T-helper 22 cell (primary cell): Measurements from ENCODE around the gene MGAT1.
"Not testable (repeated sequence)": the region's sequence is repeated elsewhere in the genome, so short reads cannot be mapped to it uniquely, and the experiment has no call there.

Experiments used
- DNase-seq: peaks from one replicate; pipeline ENCODE4 v3.0.0-alpha.2; 2020; ENCODE audit warnings: low read depth

Gene MGAT1

DNA sequence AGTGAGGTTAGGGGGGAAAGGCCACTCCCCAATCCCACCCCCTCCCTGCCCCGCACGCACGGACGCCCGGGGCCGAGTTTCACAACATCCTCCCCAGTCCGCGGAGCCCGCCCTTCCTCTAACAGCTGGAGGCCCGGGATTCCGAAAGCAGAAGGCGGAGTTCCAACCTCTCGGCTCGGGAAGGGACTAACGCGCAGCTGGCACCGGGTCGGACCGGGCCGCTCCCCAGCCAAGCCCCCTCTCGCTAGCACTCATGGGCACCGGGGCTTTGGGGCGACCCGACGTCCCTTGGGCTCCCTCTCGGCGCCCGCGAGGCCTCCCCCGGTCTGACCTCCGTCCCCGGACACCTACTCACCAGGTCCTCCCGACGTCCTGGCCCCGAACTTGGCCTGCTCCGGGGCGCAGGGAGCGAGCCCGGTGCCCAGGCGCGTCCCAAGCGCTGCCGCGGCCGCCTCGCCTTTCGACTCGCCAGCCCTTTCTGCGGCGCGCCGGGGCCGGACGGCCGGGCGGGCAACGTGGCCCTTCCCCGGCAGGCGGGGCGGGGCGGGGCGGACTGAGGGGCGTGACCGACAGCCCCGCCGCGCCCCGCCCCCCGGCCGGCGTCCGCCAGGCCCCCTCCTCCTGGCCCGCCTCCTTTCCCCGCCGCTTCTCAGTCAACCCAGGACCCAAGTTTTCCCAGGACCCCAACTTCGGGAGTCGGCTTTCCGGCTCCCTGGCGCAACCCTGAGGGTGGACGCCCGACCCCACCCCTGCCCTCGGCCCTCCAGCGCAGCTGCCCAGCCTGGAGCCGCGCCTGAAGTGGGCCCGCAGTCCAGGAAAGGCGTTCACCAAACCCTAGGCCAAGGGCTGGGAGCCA lies at the start of gene MGAT1:
Gene MGAT1, minus strand, starts transcription at position 482 of the 856 bp plus-strand sequence. CDS start 9,835 bp downstream, outside the sequence.
- peak; percentile 59 for DNase-seq

DNA sequence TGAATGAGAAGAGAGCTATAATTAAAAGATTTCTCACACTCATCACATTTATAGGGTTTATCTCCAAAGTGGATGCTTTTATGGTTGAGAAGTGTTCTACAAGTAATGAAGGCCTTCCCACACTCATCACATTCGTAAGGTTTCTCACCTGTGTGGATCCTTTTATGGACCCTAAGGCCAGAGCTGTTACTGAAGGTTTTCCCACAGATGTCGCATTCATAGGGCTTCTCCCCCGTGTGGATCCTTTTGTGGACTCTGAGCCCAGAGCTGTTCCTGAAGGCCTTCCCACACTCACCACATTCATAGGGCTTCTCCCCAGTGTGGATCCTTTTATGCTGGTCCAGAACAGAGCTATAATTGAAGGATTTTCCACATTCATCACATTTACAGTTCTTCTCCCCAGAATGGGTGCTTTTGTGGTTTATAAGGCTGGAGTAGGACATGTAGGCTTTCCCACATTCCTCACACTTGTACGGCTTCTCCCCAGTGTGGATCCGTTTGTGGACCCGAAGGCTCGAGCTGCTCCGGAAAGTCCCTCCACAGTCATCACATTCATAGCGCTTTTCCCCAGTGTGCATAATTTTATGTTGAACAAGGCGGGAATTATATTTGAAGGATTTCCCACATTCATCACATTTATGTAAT lies 48.0 kb upstream of the MGAT1 start:
- no peak for DNase-seq

DNA sequence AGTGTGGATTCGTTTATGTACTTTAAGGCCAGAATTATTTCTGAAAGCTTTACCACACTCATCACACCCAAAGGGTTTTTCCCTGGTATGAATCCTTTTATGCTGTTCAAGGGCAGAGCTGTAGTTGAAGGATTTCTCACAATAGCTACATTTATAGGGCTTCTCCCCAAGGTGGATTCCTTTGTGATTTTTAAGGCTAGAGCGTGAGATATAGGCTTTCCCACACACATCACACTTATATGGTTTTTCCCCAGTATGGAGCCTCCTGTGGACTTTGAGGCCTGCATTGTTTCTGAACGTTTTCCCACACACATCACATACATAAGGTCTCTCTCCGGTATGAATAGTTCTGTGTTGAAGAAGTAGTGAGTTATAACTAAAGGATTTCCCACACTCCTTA lies 47.2 kb upstream of the MGAT1 start:
- DNase-seq: no peak

DNA sequence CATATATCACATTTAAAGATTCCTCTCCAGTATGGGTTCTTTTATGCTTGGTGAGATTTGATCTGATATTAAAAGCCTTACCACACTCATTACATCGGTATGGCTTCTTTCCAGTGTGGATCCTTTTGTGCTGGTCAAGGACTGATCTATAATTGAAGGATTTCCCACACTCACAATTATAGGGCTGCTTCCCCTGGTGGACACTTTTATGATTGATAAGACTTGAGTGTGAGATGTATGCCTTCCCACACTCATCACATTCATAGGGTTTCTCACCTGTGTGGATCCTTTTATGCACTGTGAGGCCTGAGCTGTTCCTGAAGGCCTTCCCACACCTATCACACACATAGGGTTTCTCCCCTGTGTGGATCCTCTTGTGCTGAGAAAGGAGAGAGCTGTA lies 46.3 kb upstream of the MGAT1 start:
- DNase-seq: no peak

DNA sequence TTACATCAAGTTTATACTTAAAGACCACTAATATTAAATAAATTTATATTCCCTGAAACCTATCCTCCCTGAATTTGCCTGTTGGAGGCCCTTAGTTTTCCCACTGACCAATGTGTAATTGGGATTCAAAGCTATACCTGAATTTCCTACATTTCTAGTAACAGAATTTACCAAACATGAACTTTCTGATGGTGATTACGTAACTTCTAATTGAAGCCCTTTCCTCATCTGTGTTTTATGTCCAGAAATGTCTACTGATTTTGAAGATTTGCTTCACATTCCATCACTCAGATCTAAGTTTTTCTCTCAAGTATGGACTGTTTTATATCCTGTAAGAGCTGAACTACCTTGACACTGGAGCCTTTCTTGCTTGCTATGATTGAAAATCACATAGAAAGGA lies 45.7 kb upstream of the MGAT1 start:
- no peak for DNase-seq

DNA sequence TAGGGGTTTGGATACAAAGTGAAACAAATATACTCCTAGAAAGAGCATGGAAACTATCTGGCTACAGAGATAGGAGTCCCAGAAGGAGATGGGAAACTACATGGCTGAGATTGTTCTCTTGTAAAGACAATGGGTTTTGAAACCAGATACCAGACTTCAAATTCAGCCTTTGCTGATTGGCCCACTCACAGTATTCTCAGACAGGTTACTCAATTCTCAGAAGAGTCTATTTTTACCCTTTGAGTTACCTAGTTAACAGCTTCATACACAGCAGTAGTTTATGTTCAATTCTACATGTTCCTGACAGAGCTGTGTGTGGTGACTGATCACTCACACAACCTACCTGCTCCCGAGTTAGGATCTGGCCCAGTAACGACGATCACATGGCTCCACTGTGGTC lies 44.4 kb upstream of the MGAT1 start:
- no peak for DNase-seq

DNA sequence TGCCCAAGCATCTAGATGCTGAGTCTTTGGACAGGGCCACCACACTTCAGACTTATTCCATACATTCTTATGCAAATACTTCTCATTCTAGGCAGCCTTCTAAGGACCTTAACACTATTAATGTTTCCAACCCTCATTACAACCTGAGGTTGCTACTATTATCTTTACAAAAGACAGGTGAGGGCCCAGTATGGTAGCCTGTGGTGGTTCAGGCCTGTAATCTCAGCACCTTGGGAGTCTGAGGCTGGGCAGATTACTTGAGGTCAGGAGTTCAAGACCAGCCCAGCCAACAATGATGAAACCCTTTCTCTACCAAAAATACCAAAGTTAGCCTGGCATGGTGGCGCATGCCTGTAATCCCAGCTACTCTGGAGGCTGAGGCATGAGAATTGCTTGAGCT lies 42.3 kb upstream of the MGAT1 start:
- no peak for DNase-seq

DNA sequence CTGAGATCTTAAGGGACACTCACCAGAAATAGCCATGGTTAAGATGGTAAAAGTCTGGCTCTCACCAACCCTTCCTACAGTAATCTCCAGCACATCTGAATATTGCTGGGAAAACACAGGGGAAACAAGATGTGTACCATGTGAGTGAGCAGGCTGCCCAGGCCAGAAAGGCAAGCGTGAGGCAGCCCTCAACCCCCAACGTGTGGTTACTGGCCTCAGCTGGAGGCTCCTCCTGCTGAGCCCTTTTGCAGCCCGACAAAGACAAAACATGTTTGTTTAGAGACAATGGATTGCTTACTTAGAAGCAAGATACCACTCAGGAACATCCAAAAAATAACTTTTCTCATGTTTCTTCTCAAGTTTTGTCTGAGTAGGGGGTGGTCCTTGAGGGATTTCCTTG lies 41.8 kb upstream of the MGAT1 start:
- DNase-seq: no peak

DNA sequence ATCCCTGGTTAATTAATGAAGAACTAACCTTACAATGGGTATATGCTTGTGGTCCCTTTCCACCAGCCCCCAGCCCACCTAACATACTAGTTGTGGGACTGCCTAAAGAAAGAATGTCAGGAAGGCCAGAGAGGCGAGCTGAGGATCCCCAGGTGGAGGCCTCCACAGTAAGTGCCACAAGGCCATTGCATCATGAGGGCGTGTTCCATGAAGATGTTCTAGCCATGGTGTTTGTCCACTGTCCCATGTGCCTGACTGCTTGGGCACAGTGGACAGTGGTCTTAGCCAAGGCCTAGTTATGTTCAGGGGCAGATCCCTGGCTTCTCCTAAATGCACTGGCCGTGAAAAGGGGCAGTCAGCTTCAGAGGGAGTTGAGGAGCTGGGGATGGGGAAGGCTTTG lies 37.3 kb upstream of the MGAT1 start:
- DNase-seq: no peak

DNA sequence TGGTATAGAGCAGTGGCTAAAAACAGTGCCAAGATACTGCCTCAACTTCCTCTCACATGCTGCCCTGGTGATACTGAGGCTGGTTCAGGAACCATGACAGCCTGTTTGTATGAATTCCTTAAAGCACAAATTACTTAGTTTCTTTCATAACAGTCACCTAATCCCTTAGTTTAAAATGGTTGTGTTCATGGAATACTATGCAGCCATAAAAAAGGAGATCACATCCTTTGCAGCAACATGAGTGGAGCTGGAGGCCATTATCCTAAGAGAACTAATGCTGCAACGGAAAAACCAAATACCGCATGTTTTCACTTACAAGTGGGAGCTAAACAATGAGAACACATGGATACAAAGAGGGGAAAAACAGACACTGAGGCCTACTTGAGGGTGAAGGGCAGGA lies 36.6 kb upstream of the MGAT1 start:
- no peak for DNase-seq

DNA sequence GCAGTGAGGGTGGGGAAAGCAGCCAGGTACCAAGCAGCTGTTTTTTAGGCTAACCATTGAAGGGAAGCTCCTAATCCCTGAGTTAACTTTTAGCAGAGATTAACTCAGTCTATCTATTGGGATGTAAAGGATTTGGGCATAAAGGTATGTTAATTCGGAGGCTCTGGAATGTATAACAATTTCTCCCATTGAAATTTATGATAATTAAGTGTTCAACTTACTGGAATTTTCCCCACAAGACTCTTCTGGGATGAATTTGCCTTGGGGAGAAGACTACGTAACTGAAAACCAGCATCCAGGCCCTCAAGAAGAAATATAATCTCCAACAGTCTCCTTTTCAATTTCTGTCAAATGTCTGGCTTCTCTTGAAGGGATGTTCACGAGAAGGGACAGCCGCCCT lies 34.9 kb upstream of the MGAT1 start:
- no peak for DNase-seq

DNA sequence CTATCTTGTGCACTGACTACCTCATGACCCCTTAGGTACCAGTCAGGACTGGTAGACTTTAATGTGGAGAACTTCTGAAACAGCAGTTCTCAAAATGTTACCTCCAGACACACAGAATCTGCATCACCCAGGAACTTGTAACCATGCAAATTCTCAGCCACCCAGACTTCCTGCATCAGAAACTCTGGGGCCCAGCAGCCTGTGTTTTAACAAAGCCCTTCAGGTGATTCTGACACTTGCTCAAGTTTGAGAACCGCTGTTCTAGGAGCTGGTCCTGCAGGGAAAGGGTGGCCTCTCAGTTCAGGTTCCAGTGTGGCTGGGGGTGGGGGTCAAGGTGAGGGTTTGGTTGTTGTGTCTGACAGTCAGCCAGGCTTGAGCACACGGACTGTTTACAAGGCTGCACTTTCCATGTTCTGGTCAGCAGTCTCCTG lies 30.0 kb upstream of the MGAT1 start:
- DNase-seq: no peak

DNA sequence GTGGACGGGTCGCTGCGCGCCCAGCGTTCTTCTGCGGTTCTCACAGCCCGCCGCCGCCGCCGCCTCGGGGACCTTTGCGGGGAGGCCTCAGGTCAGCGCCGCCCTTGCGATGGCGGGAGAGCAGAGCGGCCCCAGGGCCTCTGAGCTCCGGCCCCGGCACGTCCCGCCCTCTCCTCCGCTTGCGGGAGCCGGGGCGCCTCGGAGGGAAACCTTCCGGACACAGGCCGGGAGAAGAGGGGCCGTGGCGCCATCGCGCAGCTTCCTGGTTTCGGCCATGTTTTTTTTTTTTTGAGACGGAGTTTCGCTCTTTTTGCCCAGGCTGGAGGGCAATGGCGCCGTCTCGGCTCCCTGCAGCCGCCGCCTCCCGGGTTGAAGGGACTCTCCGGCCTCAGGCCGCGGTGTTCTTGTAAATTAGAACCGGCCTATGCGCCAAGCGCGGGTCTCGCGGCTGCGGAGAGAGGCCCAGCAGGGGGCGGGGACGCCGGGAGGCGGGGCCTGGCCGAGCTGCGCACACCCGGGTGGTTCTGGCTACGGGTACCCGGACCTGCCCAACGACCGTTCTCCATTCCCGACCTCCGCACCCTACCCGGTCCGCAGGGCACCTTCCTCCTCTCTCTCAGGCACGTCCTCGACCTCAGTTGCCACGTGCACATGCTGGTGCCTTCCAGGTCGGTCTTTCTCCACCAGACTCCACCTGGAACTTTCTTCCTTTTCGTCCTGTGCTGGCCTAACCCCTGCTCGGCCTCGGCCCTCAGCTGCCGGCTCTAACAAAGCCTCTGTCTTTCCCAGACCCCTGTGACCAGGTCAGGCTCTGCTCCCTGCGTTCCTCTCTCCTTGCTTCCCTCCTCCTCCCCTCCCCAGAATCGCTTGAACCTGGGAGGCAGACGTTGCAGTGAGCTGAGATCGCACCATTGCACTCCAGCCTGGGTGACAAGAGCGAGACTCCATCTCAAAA lies 28.8 kb upstream of the MGAT1 start:
- DNase-seq: peak; percentile 64

DNA sequence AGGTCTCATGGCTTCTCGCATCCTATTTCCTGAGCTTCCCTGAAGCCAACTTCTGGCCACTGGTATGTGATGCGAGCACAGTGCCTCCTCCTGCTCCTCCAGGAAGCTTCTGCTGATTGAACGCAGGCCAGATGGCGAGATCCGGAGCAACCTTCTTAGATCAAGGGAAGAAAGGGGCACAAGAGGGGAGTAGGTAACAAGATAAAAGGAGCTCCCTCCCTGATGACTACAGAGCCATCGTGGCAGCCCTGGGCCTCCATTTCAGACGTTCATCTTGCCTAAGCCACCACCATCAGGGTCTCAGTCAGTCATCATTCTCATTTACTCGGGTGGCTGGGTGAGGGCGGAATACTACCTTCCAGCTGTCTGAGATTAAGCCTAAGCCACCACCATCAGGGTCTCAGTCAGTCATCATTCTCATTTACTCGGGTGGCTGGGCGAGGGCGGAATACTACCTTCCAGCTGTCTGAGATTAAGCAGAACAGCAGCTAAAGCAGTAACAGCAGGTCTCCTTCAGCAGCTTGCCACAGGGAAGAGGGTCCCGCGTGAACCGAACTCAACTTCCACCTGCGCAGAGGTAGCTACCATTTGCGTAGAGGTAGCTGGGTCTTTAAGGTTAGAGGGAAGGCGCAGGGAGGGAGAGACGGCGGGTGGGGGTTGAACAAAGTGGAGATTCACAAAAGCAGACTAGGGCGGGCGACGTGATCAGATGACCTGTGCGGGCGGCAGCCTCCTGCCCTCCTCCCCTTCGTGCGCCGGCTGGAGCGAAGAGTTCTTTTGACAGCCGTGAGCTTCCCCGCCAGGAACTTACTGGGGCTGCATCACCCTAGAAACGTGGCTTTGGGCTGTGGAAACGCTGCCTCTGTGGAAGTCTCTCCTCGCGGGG lies 27.9 kb upstream of the MGAT1 start:
- peak; percentile 59 for DNase-seq

DNA sequence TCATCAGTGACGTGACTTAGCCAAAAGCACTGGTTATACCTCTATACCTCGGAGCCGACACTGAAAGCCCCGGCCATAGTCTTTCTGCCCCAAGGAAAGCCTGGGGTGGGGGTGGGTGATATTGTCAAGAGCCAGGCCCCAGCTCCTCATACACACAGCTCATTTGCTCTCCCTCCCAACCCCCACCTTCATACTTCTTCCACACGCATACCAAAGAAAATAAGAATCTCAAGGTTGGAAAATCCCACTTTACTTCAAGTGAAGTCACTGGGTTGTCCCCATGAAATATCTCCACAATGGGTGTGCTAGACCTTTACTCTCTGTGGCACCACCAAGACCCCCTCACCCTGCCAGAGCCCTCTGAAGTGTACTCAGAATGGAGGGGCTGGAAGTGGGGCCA lies 27.1 kb upstream of the MGAT1 start:
- DNase-seq: no peak

DNA sequence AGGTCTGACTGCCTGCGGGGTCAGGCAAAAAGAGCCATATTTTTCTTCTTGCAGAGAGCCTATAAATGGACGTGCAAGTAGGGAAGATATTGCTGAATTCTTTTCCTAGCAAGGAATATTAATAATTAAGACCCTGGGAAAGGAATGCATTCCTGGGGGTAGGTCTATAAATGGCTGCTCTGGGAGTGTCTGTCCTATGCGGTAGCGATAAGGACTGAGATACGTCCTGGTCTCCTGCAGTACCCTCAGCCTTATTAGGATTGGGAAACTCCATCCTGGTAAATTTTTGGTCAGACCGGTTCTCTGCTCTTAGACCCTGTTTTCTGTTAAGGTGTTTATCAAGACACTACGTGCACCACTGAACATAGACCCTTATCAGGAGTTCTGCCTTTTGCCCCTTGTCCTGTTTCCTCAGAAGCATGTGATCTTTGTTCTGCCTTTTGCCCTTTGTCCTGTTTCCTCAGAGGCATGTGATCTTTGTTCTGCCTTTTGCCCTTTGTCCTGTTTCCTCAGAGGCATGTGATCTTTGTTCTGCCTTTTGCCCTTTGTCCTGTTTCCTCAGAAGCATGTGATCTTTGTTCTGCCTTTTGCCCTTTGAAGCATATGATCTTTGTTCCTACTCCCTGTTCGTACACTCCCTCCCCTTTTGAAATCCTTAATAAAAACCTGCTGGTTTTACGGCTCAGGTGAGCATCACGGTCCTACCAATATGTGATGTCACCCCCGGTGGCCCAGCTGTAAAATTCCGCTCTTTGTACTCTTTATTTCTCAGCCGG lies 26.3 kb upstream of the MGAT1 start:
- not testable (repeated sequence) for DNase-seq

DNA sequence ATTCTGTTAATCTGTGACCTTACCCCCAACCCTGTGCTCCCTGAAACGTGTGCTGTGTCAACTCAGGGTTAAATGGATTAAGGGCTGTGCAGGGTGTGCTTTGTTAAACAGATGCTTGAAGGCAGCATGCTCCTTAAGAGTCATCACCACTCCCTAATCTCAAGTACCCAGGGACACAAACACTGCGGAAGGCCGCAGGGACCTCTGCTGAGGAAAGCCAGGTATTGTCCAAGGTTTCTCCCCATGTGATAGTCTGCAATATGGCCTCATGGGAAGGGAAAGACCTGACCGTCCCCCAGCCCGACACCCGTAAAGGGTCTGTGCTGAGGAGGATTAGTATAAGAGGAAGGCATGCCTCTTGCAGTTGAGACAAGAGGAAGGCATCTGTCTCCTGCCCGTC lies 24.8 kb upstream of the MGAT1 start:
- DNase-seq: not testable (repeated sequence)

DNA sequence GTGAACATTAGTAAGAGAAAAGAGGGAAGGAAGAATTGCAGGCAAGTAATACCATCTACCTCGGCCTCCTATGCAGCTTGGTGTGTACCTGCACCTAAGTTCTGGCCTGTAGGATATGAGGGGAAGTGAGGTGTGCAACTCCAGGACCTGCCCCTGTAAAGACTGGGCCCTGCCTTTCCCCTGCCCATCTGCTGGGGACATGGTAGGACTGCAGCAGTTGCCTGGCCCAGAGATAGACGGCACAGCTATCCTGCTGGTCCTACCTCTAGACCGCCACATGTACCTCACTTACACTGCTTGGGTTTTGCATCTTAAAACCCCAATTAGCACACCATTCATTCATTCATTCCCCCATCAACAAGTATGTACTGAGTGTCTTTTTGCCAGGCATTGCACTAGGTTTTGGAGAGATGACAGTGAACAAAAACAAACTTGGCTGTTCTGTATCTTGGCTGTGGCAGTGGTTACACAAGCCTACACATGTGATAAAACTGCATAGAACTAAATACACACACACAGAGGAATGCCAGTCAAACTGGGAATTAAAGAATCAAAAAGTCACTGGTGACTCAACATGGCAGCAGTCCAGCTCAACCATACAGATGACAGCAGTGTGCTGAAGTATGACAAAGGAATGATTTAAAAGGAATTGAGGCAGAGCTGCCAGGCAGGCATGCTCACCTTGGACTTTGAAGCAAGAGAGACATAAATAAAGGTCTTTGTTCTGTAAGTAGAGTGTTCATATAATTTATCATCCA lies 23.3 kb upstream of the MGAT1 start:
- DNase-seq: no peak

DNA sequence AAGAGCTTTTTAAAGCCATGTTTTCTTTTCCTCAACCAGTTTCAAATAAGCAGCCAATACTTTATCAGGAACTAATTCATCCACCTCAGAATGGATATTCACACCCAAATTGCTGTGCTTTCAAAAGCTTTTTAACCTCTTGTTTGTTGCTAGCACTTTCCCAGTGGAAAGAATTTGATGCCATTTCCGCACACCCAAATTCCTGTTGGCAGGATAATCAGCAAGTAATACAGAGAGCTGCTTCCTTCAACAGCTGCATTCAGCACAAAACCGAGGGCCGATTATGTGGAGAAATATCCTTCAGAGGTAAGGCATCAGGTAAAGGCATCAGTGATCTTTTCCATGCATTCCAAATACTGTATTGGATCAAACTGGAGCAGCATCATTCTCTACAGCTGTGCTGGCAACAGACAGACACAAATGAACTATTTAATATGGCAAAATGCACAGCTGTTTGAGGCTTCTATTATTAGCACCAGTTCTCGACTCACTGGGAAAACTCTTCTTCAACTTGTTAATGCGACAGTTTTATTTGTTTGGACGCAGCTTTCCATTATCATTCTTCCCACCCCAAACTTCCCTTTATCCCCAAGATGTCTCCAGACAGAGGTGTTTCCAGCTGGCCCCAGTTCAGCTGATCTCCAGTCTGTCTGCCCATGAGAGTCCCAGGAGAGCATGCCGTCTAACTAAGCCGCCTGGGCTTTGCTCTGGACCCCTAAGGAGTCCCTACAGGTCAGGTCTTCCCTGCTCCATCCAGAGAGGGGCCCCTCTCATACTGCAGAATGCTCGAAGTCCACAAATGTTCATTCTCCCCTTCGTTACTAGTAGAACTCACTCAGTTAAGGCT lies 22.2 kb upstream of the MGAT1 start:
- no peak for DNase-seq
